ENCODE results near the gene CROCC2. TPM values are rescaled to one million over a fixed set of nuclear protein-coding genes. Genes with fewer than 3 reads are reported as not detected.

The CROCC2 gene
- total and polyA plus RNA-seq, 2 of the 13 experiments (the other 11 are each of a cell fraction or from before 2014, with no cell fraction given), result not detected

GRCh38 chr2:240983996-240984498 is 77.9 kb downstream of the CROCC2 start (continued):
- TF ChIP-seq ZNF687 (CRISPR knock-in tag; IDR thresholded peaks at IDR 0.05) (peak; percentile 35; the same call in 1 of the 2 replicates), HMGXB3 (CRISPR knock-in tag; IDR thresholded peaks at IDR 0.05; ENCODE audit: borderline replicate concordance) (no peak), SALL1 (CRISPR knock-in tag; IDR thresholded peaks at IDR 0.05) (peak; percentile 24; the same call in 1 of the 2 replicates), IRF9 (CRISPR knock-in tag; IDR thresholded peaks at IDR 0.05; ENCODE audit: borderline replicate concordance) (peak; percentile 27; the same call in 1 of the 2 replicates), ZNF460 (CRISPR knock-in tag; IDR thresholded peaks at IDR 0.05; ENCODE audit: borderline replicate concordance) (no peak), FOXA3 (CRISPR knock-in tag; IDR thresholded peaks at IDR 0.05) (no peak), HDAC1 (CRISPR knock-in tag; IDR thresholded peaks at IDR 0.05) (peak; percentile 53; the same call in 1 of the 2 replicates), UBTF (CRISPR knock-in tag; IDR thresholded peaks at IDR 0.05) (no peak), AFF4 (CRISPR knock-in tag; IDR thresholded peaks at IDR 0.05) (no peak), TIGD3 (CRISPR knock-in tag; IDR thresholded peaks at IDR 0.05; ENCODE audit: borderline replicate concordance) (no peak)

Measured in HepG2 (cell line).